Keratinocyte (primary cell): Measurements from ENCODE around the gene METTL3.

ENCODE experiments used
- CTCF ChIP-seq, 3 experiments: IDR thresholded peaks in 1 of 3; conservative IDR thresholded peaks in 1 of 3; optimal IDR thresholded peaks in 1 of 3; 2 replicates in 2 of 3; 3 replicates in 1 of 3; pipeline versions ENCODE3 to v1.5.1; 2011; ENCODE audit warnings: low read length in 3 of 3, mild to moderate bottlenecking in 3 of 3, moderate library complexity in 2 of 3, control low read depth in 1 of 3, inconsistent platforms in 1 of 3; ENCODE audit not compliant: insufficient read depth in 2 of 3; ENCODE audit errors: extremely low read depth in 1 of 3
- EZH2 ChIP-seq: IDR thresholded peaks from one replicate; pipeline ENCODE4 v1.6.1; 2012; ENCODE audit warnings: inconsistent platforms, mild to moderate bottlenecking, low read length, moderate library complexity

GRCh38 chr14:21455912-21456667 lies 55.0 kb downstream of the METTL3 start, which contains the start of gene CHD8:
- peak; percentile 51 to 74 (median 69) for TF ChIP-seq CTCF (optimal IDR thresholded peaks at IDR 0.05 in 1 of 3, IDR thresholded peaks at IDR 0.05 in 1 of 3, conservative IDR thresholded peaks at IDR 0.05 in 1 of 3; ENCODE audit: extremely low read depth in 1 of 3, insufficient read depth in 2 of 3, low read length in 3 of 3)
- TF ChIP-seq EZH2: no peak
